Heart right ventricle (tissue), 16 donors: ENCODE data around the gene FOXRED2. TPM values are rescaled to one million over a fixed set of nuclear protein-coding genes. Genes with fewer than 3 reads are reported as not detected.

Experiments
- ATAC-seq, 8 donors: fragments of 200-7000 bp; cut with Tn5 transposase; one replicate each; pipeline ENCODE4 v1.9.1; 2020; ENCODE audit warnings: mild to moderate bottlenecking in 8 of 8, moderate library complexity in 8 of 8, moderate number of reproducible peaks in 1 of 8
- DNase-seq, 2 donors: peaks; one replicate each; pipeline ENCODE4 v3.0.0-alpha.2; 2020
- H3K27ac ChIP-seq, 10 donors: fragments of 200-600 bp; sonication (generic) in 2 of 10; one replicate each; pipeline versions ENCODE4 v1.5.0 to v1.8.0; 2020 to 2022; ENCODE audit warnings: mild to moderate bottlenecking in 3 of 10
- H3K27me3 ChIP-seq, 7 donors: fragments of 200-600 bp; one replicate each; pipeline ENCODE4 v1.8.0; 2021 to 2022; ENCODE audit warnings: mild to moderate bottlenecking in 2 of 7
- H3K36me3 ChIP-seq, 9 donors: fragments of 200-600 bp; sonication (generic) in 1 of 9; one replicate each; pipeline versions ENCODE4 v1.5.0 to v1.8.0; 2020 to 2022; ENCODE audit warnings: mild to moderate bottlenecking in 2 of 9
- H3K4me1 ChIP-seq, 9 donors: fragments of 200-600 bp; sonication (generic) in 1 of 9; one replicate each; pipeline versions ENCODE4 v1.5.0 to v1.8.0; 2020 to 2022; ENCODE audit warnings: mild to moderate bottlenecking in 4 of 9
- H3K4me3 ChIP-seq, 10 donors: fragments of 200-600 bp; sonication (generic) in 2 of 10; one replicate each; pipeline versions ENCODE4 v1.5.0 to v1.8.0; 2020 to 2022; ENCODE audit warnings: mild to moderate bottlenecking in 7 of 10, moderate library complexity in 2 of 10
- H3K9me3 ChIP-seq, 11 donors: fragments of 200-600 bp in 10 of 11; sonication (generic) in 2 of 11; one replicate each; pipeline versions ENCODE4 v1.5.0 to v1.8.0; 2013 to 2022; ENCODE audit warnings: mild to moderate bottlenecking in 2 of 11, control low read depth in 1 of 11, moderate library complexity in 1 of 11
- CTCF ChIP-seq, 9 donors: fragments of 200-600 bp; sonication (generic) in 2 of 9; IDR thresholded peaks; one replicate each; pipeline versions ENCODE4 v1.5.0 to v1.8.0; 2021 to 2022; ENCODE audit warnings: antibody characterized with exemption in 9 of 9, mild to moderate bottlenecking in 5 of 9, moderate library complexity in 1 of 9
- WGBS, 2 donors: extraction: QIAGEN DNeasy Blood & Tissue Kit; methylation state at CpG; one replicate each; pipeline ENCODE4 v1.1.7; 2013; ENCODE audit warnings: inconsistent platforms in 1 of 2; 5-methylcytosine and 5-hydroxymethylcytosine counted together
- intact Hi-C, 10 donors: fragments of 100-400 bp; cut with DNase I; formaldehyde crosslinking; loops; one replicate each; pipeline versions ENCODE4 v1.11.1 to v1.14.2; 2022
- polyA plus RNA-seq, 2 donors: library from polyadenylated mRNA; stranded (reverse); fragments of 200-250 nt; gene quantifications; one replicate each; pipeline ENCODE4 v1.2.3, GENCODE V29; 2013
- total RNA-seq, 10 donors: library from RNA; stranded (reverse); fragmentation: NEBNext Ultra II Directional in 3 of 10; extraction: Animal tissue kit (Norgen Biotek cat#: 25700) in 3 of 10; gene quantifications; one replicate each; pipeline versions ENCODE4 v1.2.1 to v1.2.4, GENCODE V29; 2021 to 2023
- donor health status: Arrhythmogenic right ventricular cardiomyopathy.
- donor health status: ischemic (EF 13 %, LVEDD 7.1; RV severe dilation, severe dysfunction).
- donor health status: healthy with polysubstance abuse.
- donor health status: DM: no; HTN: yes; CAD: no.
- donor health status: DM: no; HTN: no; CAD: no.
- donor health status: ischemic (EF 25% LVEDD 6.9; RV normal size, moderate dysfunction).
- donor health status: ischemic (EF 25% LVEDD 5.7; RV mildly dilated, moderate dysfunction).
- donor health status: healthy.
- donor health status: DM: yes; HTN: yes; CAD: no.
- donor health status: Ischemic cardiomyopathy.
- donor health status: ischemic (EF 35%, LVEDD 5.7; RV mildly dilated, moderate dysfunction).
- donor health status: nonischemic (EF 11% LVEDD 7.7; RV severe dilation, severe dysfunction).
- donor health status: DM: yes; HTN: yes; CAD: no.
- donor health status: PGD.
- donor health status: ischemic (EF 29% LVEDD 5.4; RV normal size, mild dysfunction).
- donor health status: nonischemic (EF 23%, LVEDD 6.1; RV moderate dilation, normal function).

The FOXRED2 gene
- total and polyA plus RNA-seq, 12 donors, result 2.2 to 15.7 (median 8.5) TPM

- no peaks in the 10 kb centered on the region for H3K36me3 ChIP-seq
- 93 to 94% methylated on average over 12 of the region's 12 CpGs for WGBS, 2 donors
- peaks cover 0 to 71% (median 16%) of the 10 kb centered on the region in 9 donors for H3K4me1 ChIP-seq
- no peak overlapping the region for H3K27ac ChIP-seq
- peaks cover 0 to 5% (median 0%) of the 10 kb centered on the region in 11 donors for H3K9me3 ChIP-seq
- ATAC-seq (no peak), DNase-seq (no peak)
- TF ChIP-seq CTCF (IDR thresholded peaks at IDR 0.05), result no peak
- intact Hi-C loops, result loop anchor here in 3 of 10 donors (10.0 kb wide), 1 partner anchor 48 kb away; no protein-coding TSS in a partner anchor
- no peaks in the 10 kb centered on the region for H3K27me3 ChIP-seq
- no peak overlapping the region for H3K4me3 ChIP-seq
Measured at GRCh38 chr22:36442506-36443197, 64.2 kb downstream of the FOXRED2 start.

GRCh38 chr22:36440429-36441002, 66.3 kb downstream of the FOXRED2 start:
- no peak for DNase-seq
- TF ChIP-seq CTCF (IDR thresholded peaks at IDR 0.05), result no peak
- no peaks in the 10 kb centered on the region for H3K27me3 ChIP-seq
- no peak for ATAC-seq
- WGBS, 2 donors, result 94 to 98% methylated on average over 8 of the region's 8 CpGs
- peaks cover 0 to 3% (median 0%) of the 10 kb centered on the region in 11 donors for H3K9me3 ChIP-seq
- intact Hi-C loops, result loop anchor here in 3 of 10 donors (10.0 kb wide), 1 partner anchor 46 kb away; no protein-coding TSS in a partner anchor
- H3K4me1 ChIP-seq, result peaks cover 0 to 68% (median 16%) of the 10 kb centered on the region in 9 donors
- H3K4me3 ChIP-seq, result no peak overlapping the region
- H3K36me3 ChIP-seq, result no peaks in the 10 kb centered on the region
- H3K27ac ChIP-seq, result peak overlapping the region in 7 of 10 donors; percentile 46 to 75 (median 53)

- Histone ChIP-seq H3K36me3 (no peaks in the 10 kb centered on the region), H3K4me3 (no peak overlapping the region), H3K27ac (peak overlapping the region in 8 of 10 donors; percentile 46 to 75 (median 52)), H3K9me3 (no peaks in the 10 kb centered on the region), H3K4me1 (peaks cover 0 to 68% (median 12%) of the 10 kb centered on the region in 9 donors), H3K27me3 (no peaks in the 10 kb centered on the region)
- 85 to 91% methylated on average over 6 of the region's 6 CpGs for WGBS, 2 donors
- TF ChIP-seq CTCF (IDR thresholded peaks at IDR 0.05), result no peak
- peak; percentile 68 to 74 for DNase-seq
- intact Hi-C loops, result loop anchor here in 3 of 10 donors (10.0 kb wide), 1 partner anchor 45 kb away; no protein-coding TSS in a partner anchor
- ATAC-seq, result peak; percentile 78 to 97 (median 88)
Measured at GRCh38 chr22:36439481-36440271, 67.2 kb downstream of the FOXRED2 start.

Other genes starting within 250 kb of the FOXRED2 start
- 100 to 1,000 TPM; 132 to 345 (median 189) TPM for gene MYH9, start 119.1 kb downstream of the FOXRED2 start, total RNA-seq
- gene MYH9, start 119.1 kb downstream of the FOXRED2 start, polyA plus RNA-seq, result 100 to 1,000 TPM; 134 to 243 TPM
- 100 to 1,000 TPM; 107 to 142 (median 122) TPM for gene TXN2, start 25.4 kb downstream of the FOXRED2 start, total RNA-seq
- gene TXN2, start 25.4 kb downstream of the FOXRED2 start, polyA plus RNA-seq, result 100 to 1,000 TPM; 103 to 155 TPM
- gene EIF3D, start 22.1 kb upstream of the FOXRED2 start, total RNA-seq, result 100 to 1,000 TPM in 1 of 10 donors, 10 to 100 TPM in 9; 61.4 to 113 (median 79.9) TPM
- gene EIF3D, start 22.1 kb upstream of the FOXRED2 start, polyA plus RNA-seq, result 100 to 1,000 TPM in 1 of 2 donors, 10 to 100 TPM in 1; 65.4 to 180 TPM
- not detected for gene CACNG2, start 196.7 kb upstream of the FOXRED2 start, total RNA-seq
- not detected for gene CACNG2, start 196.7 kb upstream of the FOXRED2 start, polyA plus RNA-seq